ENCODE results near the gene OSGIN1.

Gene OSGIN1

GRCh38 chr16:83928341-83929055 is 24.5 kb upstream of the OSGIN1 start:
- Histone ChIP-seq H3K4me1 (ENCODE audit: insufficient read depth, low read length) (peaks cover 4% of the 10 kb centered on the region), H3K4me3 (ENCODE audit: low read depth in 1 of 2, low read length in 2 of 2) (no peak overlapping the region), H3K9ac (ENCODE audit: low read length) (no peak overlapping the region), H3K27ac (ENCODE audit: low read depth, low read length) (no peak overlapping the region), H3K27me3 (ENCODE audit: control insufficient read depth in 1 of 2, insufficient read depth in 2 of 2, low read length in 2 of 2) (no peaks in the 10 kb centered on the region), H3K9me3 (ENCODE audit: low read length) (no peaks in the 10 kb centered on the region), H3K36me3 (ENCODE audit: insufficient read depth, low read length) (no peaks in the 10 kb centered on the region)

- no peaks in the 10 kb centered on the region for H3K27me3 ChIP-seq (ENCODE audit: control insufficient read depth in 1 of 2, insufficient read depth in 2 of 2, low read length in 2 of 2)
Observed at GRCh38 chr16:83929811-83930555, 23.1 kb upstream of the OSGIN1 start.

GRCh38 chr16:83930730-83931500 is 22.1 kb upstream of the OSGIN1 start:
- no peak overlapping the region for H3K27ac ChIP-seq (ENCODE audit: low read depth, low read length)
- H3K36me3 ChIP-seq (ENCODE audit: insufficient read depth, low read length), result no peaks in the 10 kb centered on the region
- peaks cover 4% of the 10 kb centered on the region for H3K4me1 ChIP-seq (ENCODE audit: insufficient read depth, low read length)
- no peak overlapping the region for H3K4me3 ChIP-seq (ENCODE audit: low read depth in 1 of 2, low read length in 2 of 2)
- no peak overlapping the region for H3K9ac ChIP-seq (ENCODE audit: low read length)
- no peaks in the 10 kb centered on the region for H3K27me3 ChIP-seq (ENCODE audit: control insufficient read depth in 1 of 2, insufficient read depth in 2 of 2, low read length in 2 of 2)
- H3K9me3 ChIP-seq (ENCODE audit: low read length), result no peaks in the 10 kb centered on the region

More at GRCh38 chr16:83929811-83930555, 23.1 kb upstream of the OSGIN1 start:
- Histone ChIP-seq H3K4me1 (ENCODE audit: insufficient read depth, low read length) (peaks cover 4% of the 10 kb centered on the region), H3K9me3 (ENCODE audit: low read length) (no peaks in the 10 kb centered on the region), H3K36me3 (ENCODE audit: insufficient read depth, low read length) (no peaks in the 10 kb centered on the region), H3K27ac (ENCODE audit: low read depth, low read length) (no peak overlapping the region), H3K9ac (ENCODE audit: low read length) (no peak overlapping the region), H3K4me3 (ENCODE audit: low read depth in 1 of 2, low read length in 2 of 2) (no peak overlapping the region)

- H3K9me3 ChIP-seq (ENCODE audit: low read length), result no peaks in the 10 kb centered on the region
- H3K27me3 ChIP-seq (ENCODE audit: control insufficient read depth in 1 of 2, insufficient read depth in 2 of 2, low read length in 2 of 2), result no peaks in the 10 kb centered on the region
- no peaks in the 10 kb centered on the region for H3K36me3 ChIP-seq (ENCODE audit: insufficient read depth, low read length)
- H3K9ac ChIP-seq (ENCODE audit: low read length), result no peak overlapping the region
- H3K4me1 ChIP-seq (ENCODE audit: insufficient read depth, low read length), result peaks cover under 1% of the 10 kb centered on the region
- no peak overlapping the region for H3K4me3 ChIP-seq (ENCODE audit: low read depth in 1 of 2, low read length in 2 of 2)
- no peak overlapping the region for H3K27ac ChIP-seq (ENCODE audit: low read depth, low read length)
Observed at GRCh38 chr16:83931556-83931955, 21.5 kb upstream of the OSGIN1 start.

- Histone ChIP-seq H3K27ac (ENCODE audit: low read depth, low read length) (no peak overlapping the region), H3K9me3 (ENCODE audit: low read length) (no peaks in the 10 kb centered on the region), H3K27me3 (ENCODE audit: control insufficient read depth in 1 of 2, insufficient read depth in 2 of 2, low read length in 2 of 2) (no peaks in the 10 kb centered on the region), H3K4me3 (ENCODE audit: low read depth in 1 of 2, low read length in 2 of 2) (no peak overlapping the region), H3K9ac (ENCODE audit: low read length) (no peak overlapping the region), H3K4me1 (ENCODE audit: insufficient read depth, low read length) (no peaks in the 10 kb centered on the region), H3K36me3 (ENCODE audit: insufficient read depth, low read length) (no peaks in the 10 kb centered on the region)
Observed at GRCh38 chr16:83932304-83932703, 20.7 kb upstream of the OSGIN1 start.

- no peaks in the 10 kb centered on the region for H3K36me3 ChIP-seq (ENCODE audit: insufficient read depth, low read length)
- H3K4me3 ChIP-seq (ENCODE audit: low read depth in 1 of 2, low read length in 2 of 2), result no peak overlapping the region
- H3K27ac ChIP-seq (ENCODE audit: low read depth, low read length), result no peak overlapping the region
- H3K9me3 ChIP-seq (ENCODE audit: low read length), result no peaks in the 10 kb centered on the region
- no peak overlapping the region for H3K9ac ChIP-seq (ENCODE audit: low read length)
- H3K4me1 ChIP-seq (ENCODE audit: insufficient read depth, low read length), result no peaks in the 10 kb centered on the region
- H3K27me3 ChIP-seq (ENCODE audit: control insufficient read depth in 1 of 2, insufficient read depth in 2 of 2, low read length in 2 of 2), result no peaks in the 10 kb centered on the region
Observed at GRCh38 chr16:83932955-83933673, 19.9 kb upstream of the OSGIN1 start.

- Histone ChIP-seq H3K9ac (ENCODE audit: low read length) (no peak overlapping the region), H3K27me3 (ENCODE audit: control insufficient read depth in 1 of 2, insufficient read depth in 2 of 2, low read length in 2 of 2) (no peaks in the 10 kb centered on the region), H3K9me3 (ENCODE audit: low read length) (no peaks in the 10 kb centered on the region), H3K27ac (ENCODE audit: low read depth, low read length) (no peak overlapping the region), H3K4me3 (ENCODE audit: low read depth in 1 of 2, low read length in 2 of 2) (no peak overlapping the region), H3K36me3 (ENCODE audit: insufficient read depth, low read length) (no peaks in the 10 kb centered on the region), H3K4me1 (ENCODE audit: insufficient read depth, low read length) (no peaks in the 10 kb centered on the region)
Observed at GRCh38 chr16:83933885-83934683, 19.0 kb upstream of the OSGIN1 start.

GRCh38 chr16:83934684-83934977 is 18.4 kb upstream of the OSGIN1 start:
- no peak overlapping the region for H3K9ac ChIP-seq (ENCODE audit: low read length)
- no peaks in the 10 kb centered on the region for H3K9me3 ChIP-seq (ENCODE audit: low read length)
- no peak overlapping the region for H3K27ac ChIP-seq (ENCODE audit: low read depth, low read length)
- H3K4me3 ChIP-seq (ENCODE audit: low read depth in 1 of 2, low read length in 2 of 2), result no peak overlapping the region
- no peaks in the 10 kb centered on the region for H3K36me3 ChIP-seq (ENCODE audit: insufficient read depth, low read length)
- H3K4me1 ChIP-seq (ENCODE audit: insufficient read depth, low read length), result no peaks in the 10 kb centered on the region
- no peaks in the 10 kb centered on the region for H3K27me3 ChIP-seq (ENCODE audit: control insufficient read depth in 1 of 2, insufficient read depth in 2 of 2, low read length in 2 of 2)

GRCh38 chr16:83935005-83935857 is 17.8 kb upstream of the OSGIN1 start:
- no peaks in the 10 kb centered on the region for H3K4me1 ChIP-seq (ENCODE audit: insufficient read depth, low read length)
- H3K27ac ChIP-seq (ENCODE audit: low read depth, low read length), result no peak overlapping the region
- H3K9ac ChIP-seq (ENCODE audit: low read length), result no peak overlapping the region
- no peaks in the 10 kb centered on the region for H3K27me3 ChIP-seq (ENCODE audit: control insufficient read depth in 1 of 2, insufficient read depth in 2 of 2, low read length in 2 of 2)
- no peaks in the 10 kb centered on the region for H3K36me3 ChIP-seq (ENCODE audit: insufficient read depth, low read length)
- H3K9me3 ChIP-seq (ENCODE audit: low read length), result no peaks in the 10 kb centered on the region
- H3K4me3 ChIP-seq (ENCODE audit: low read depth in 1 of 2, low read length in 2 of 2), result no peak overlapping the region

- no peak overlapping the region for H3K27ac ChIP-seq (ENCODE audit: low read depth, low read length)
- no peak overlapping the region for H3K4me3 ChIP-seq (ENCODE audit: low read depth in 1 of 2, low read length in 2 of 2)
- no peaks in the 10 kb centered on the region for H3K36me3 ChIP-seq (ENCODE audit: insufficient read depth, low read length)
- H3K27me3 ChIP-seq (ENCODE audit: control insufficient read depth in 1 of 2, insufficient read depth in 2 of 2, low read length in 2 of 2), result no peaks in the 10 kb centered on the region
- no peak overlapping the region for H3K9ac ChIP-seq (ENCODE audit: low read length)
- H3K9me3 ChIP-seq (ENCODE audit: low read length), result no peaks in the 10 kb centered on the region
- no peaks in the 10 kb centered on the region for H3K4me1 ChIP-seq (ENCODE audit: insufficient read depth, low read length)
Observed at GRCh38 chr16:83935858-83936255, 17.2 kb upstream of the OSGIN1 start.
